Measurements from ENCODE around the gene CPNE5.

- TF ChIP-seq ZBTB7A (IDR thresholded peaks at IDR 0.05; ENCODE audit: borderline replicate concordance, control insufficient read depth, low read depth, low read length) (no peak), TSC22D4 (tag; IDR thresholded peaks at IDR 0.05) (no peak), MAX (CRISPR knock-in tag; IDR thresholded peaks at IDR 0.05) (no peak), SRSF7 (optimal IDR thresholded peaks at IDR 0.05; ENCODE audit: low read depth, low read length) (no peak), SMAD3 (CRISPR knock-in tag; conservative IDR thresholded peaks at IDR 0.05) (no peak), CTCF (IDR thresholded peaks at IDR 0.05 in 2 of 3, conservative IDR thresholded peaks at IDR 0.05 in 1 of 3; ENCODE audit: insufficient read depth in 2 of 3, low read depth in 1 of 3, low read length in 3 of 3) (no peak), ZNF232 (CRISPR knock-in tag; IDR thresholded peaks at IDR 0.05) (no peak)
Measured at GRCh38 chr6:36856277-36856676, 17.0 kb upstream of the CPNE5 start.
